ENCODE data around the gene LYPD3. TPM values are rescaled to one million over a fixed set of nuclear protein-coding genes. Genes with fewer than 3 reads are reported as not detected.

LYPD3 gene
- total RNA-seq, 1 experiment from 2014 or later, result 3.1 TPM

DNA sequence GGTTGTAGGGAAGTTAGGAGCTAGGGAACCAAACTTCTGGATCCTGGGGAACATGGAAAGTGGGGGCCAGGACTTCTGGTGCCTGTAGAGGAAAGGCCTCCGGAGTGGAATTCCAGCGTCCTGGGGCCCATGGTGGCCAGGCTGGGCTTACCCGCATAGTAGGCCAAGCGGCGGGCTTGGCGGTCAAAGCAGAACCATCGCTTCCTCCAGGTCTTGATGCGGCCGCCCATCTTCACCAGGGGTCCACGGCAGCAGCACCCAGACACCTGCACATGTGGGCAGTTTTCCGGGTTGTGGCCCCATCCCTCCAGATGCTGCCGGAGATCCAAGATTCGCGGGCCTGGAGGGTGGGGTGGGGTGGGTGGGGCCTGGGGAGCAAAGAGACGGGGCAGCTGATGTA, 13.8 kb upstream of the LYPD3 start:
- Mint-ChIP-seq H3K27me3 (ENCODE audit: insufficient read depth, unreplicated experiment) (no peaks in the 10 kb centered on the region), H3K4me3 (ENCODE audit: unreplicated experiment) (no peak overlapping the region), H3K27ac (ENCODE audit: low read depth, unreplicated experiment) (no peak overlapping the region), H3K4me1 (ENCODE audit: insufficient read depth, unreplicated experiment) (peaks cover 9% of the 10 kb centered on the region), H3K36me3 (ENCODE audit: insufficient read depth, unreplicated experiment) (peaks cover 34% of the 10 kb centered on the region), H3K9me3 (ENCODE audit: unreplicated experiment) (no peaks in the 10 kb centered on the region)
- TF ChIP-seq, protein P1, sequence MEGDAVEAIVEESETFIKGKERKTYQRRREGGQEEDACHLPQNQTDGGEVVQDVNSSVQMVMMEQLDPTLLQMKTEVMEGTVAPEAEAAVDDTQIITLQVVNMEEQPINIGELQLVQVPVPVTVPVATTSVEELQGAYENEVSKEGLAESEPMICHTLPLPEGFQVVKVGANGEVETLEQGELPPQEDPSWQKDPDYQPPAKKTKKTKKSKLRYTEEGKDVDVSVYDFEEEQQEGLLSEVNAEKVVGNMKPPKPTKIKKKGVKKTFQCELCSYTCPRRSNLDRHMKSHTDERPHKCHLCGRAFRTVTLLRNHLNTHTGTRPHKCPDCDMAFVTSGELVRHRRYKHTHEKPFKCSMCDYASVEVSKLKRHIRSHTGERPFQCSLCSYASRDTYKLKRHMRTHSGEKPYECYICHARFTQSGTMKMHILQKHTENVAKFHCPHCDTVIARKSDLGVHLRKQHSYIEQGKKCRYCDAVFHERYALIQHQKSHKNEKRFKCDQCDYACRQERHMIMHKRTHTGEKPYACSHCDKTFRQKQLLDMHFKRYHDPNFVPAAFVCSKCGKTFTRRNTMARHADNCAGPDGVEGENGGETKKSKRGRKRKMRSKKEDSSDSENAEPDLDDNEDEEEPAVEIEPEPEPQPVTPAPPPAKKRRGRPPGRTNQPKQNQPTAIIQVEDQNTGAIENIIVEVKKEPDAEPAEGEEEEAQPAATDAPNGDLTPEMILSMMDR (IDR thresholded peaks at IDR 0.05; ENCODE audit: unreplicated experiment), result no peak
- intact Hi-C loops (cut with micrococcal nuclease), result no loop called here
- BruUV-seq (replicated peaks), result no TSS peak
- POLR2A ChIA-PET, result interaction anchor here (0.9 to 1.2 kb wide), 2 partner anchors 13 to 23 kb away, joined by 3 to 6 read pairs; partner anchors contain the start of gene LYPD3
- CTCF ChIA-PET, result interaction anchor here (0.6 kb wide), 2 partner anchors 16 to 31 kb away, joined by 3 read pairs; no protein-coding TSS in a partner anchor
- no peak for DNase-seq (ENCODE audit: unreplicated experiment)

DNA sequence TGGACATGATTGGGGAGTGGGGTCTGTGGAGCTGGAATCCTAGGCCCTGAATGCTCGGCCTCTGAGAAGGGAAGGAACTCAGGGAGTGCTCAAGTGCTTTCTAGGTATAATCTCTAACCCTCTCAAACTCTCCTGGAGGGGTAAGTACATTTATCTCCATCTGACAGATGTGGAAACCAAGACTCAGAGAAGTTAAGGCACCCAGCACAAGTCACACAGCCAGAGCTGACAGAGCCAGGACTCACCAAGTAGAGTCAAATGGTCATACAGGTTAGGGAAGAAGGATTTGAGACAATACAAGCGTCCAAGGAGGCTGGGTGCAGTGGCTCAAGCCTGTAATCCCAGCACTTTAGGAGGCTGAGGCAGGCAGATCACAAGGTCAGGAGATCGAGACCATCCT, 12.9 kb upstream of the LYPD3 start:
- Mint-ChIP-seq H3K4me3 (ENCODE audit: unreplicated experiment) (no peak overlapping the region), H3K4me1 (ENCODE audit: insufficient read depth, unreplicated experiment) (peaks cover 14% of the 10 kb centered on the region), H3K9me3 (ENCODE audit: unreplicated experiment) (no peaks in the 10 kb centered on the region), H3K27me3 (ENCODE audit: insufficient read depth, unreplicated experiment) (no peaks in the 10 kb centered on the region), H3K27ac (ENCODE audit: low read depth, unreplicated experiment) (peak overlapping the region; percentile 16), H3K36me3 (ENCODE audit: insufficient read depth, unreplicated experiment) (peaks cover 37% of the 10 kb centered on the region)
- intact Hi-C loops (cut with micrococcal nuclease), result no loop called here
- TF ChIP-seq, protein P1 (IDR thresholded peaks at IDR 0.05; ENCODE audit: unreplicated experiment), result no peak
- no peak for DNase-seq (ENCODE audit: unreplicated experiment)
- ChIA-PET POLR2A (interaction anchor here (0.6 to 1.2 kb wide), 2 partner anchors 13 to 35 kb away, joined by 3 read pairs; partner anchors contain the start of gene LYPD3), CTCF (interaction anchor here (0.6 kb wide), 1 partner anchor 46 kb away, joined by 3 read pairs; no protein-coding TSS in a partner anchor)
- BruUV-seq (replicated peaks), result no TSS peak

DNA sequence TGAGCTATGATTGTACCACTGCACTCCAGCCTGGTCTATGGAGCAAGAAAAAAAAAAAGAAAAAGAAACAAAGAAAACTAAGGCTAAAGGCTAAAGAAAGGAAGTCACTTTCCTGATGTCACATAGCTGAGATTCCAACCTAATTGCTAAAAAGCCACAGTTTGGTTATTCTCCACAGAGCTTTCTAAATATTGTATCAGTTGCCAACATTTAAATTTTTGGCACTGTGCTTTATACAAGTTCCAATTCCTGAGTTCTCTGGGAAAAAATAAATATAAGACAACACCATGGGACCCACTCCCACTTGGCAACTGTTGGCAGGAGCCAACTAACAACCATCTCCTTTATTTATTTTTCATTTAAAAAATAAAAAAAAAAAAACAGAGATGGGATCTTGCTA, 11.2 kb upstream of the LYPD3 start:
- peaks cover 37% of the 10 kb centered on the region for H3K36me3 Mint-ChIP-seq (ENCODE audit: insufficient read depth, unreplicated experiment)
- no peaks in the 10 kb centered on the region for H3K27me3 Mint-ChIP-seq (ENCODE audit: insufficient read depth, unreplicated experiment)
- TF ChIP-seq, protein P1 (IDR thresholded peaks at IDR 0.05; ENCODE audit: unreplicated experiment), result no peak
- CTCF ChIA-PET, result no interaction called here
- no peaks in the 10 kb centered on the region for H3K9me3 Mint-ChIP-seq (ENCODE audit: unreplicated experiment)
- intact Hi-C loops (cut with micrococcal nuclease), result no loop called here
- H3K4me3 Mint-ChIP-seq (ENCODE audit: unreplicated experiment), result no peak overlapping the region
- POLR2A ChIA-PET, result interaction anchor here (1.0 to 1.9 kb wide), 2 partner anchors 13 to 27 kb away, joined by 4 read pairs; partner anchors contain the start of gene PHLDB3
- H3K27ac Mint-ChIP-seq (ENCODE audit: low read depth, unreplicated experiment), result peak overlapping the region; percentile 49
- DNase-seq (ENCODE audit: unreplicated experiment), result no peak
- no TSS peak for BruUV-seq (replicated peaks)
- H3K4me1 Mint-ChIP-seq (ENCODE audit: insufficient read depth, unreplicated experiment), result peaks cover 14% of the 10 kb centered on the region

DNA sequence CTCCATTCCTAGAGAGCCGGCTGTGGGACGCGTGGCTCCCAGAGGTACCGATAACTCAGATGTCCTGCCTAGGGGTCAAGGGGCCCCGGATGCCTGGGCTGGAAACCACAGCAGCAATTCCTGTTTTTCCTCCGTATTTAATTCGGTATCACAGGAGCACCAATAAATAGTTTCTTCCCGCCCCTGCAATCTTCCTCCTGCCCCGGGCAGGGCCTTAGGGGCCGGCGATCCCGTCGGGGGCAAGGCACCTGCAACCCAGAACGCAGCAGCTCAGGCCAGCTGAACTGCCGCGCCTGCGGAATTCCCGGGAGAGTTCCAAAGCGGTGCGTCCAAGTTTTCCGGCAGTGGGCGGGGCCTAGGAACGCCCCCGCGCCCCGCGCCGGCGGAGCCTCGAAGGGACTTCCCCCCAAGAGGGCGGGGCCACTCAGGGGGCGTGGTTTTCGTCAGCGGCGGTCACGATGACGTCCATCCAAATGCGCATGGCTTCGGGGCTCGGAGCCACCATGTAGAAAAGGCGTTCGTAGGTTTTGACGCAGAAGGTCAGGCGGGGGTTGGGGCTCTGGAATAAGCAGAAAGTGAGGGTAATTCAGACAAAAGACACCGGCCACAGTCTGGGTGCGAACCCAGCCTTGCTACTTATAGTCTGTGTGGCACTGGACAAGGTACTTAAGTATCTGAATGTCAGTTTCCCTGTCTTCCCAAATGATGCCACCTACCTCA, 9.7 kb upstream of the LYPD3 start:
- H3K27ac Mint-ChIP-seq (ENCODE audit: low read depth, unreplicated experiment), result peak overlapping the region; percentile 94
- H3K4me1 Mint-ChIP-seq (ENCODE audit: insufficient read depth, unreplicated experiment), result peaks cover 14% of the 10 kb centered on the region
- ChIA-PET POLR2A (interaction anchor here (0.6 to 3.5 kb wide), 6 partner anchors 11 to 44 kb away, joined by 3 to 35 read pairs (median 4); partner anchors contain the start of gene LYPD3), CTCF (interaction anchor here (0.9 kb wide), 1 partner anchor 28 kb away, joined by 3 read pairs; no protein-coding TSS in a partner anchor)
- intact Hi-C loops (cut with micrococcal nuclease), result no loop called here
- H3K4me3 Mint-ChIP-seq (ENCODE audit: unreplicated experiment), result peak overlapping the region; percentile 75
- H3K9me3 Mint-ChIP-seq (ENCODE audit: unreplicated experiment), result no peaks in the 10 kb centered on the region
- H3K36me3 Mint-ChIP-seq (ENCODE audit: insufficient read depth, unreplicated experiment), result peaks cover 29% of the 10 kb centered on the region
- peak; percentile 95 for DNase-seq (ENCODE audit: unreplicated experiment)
- H3K27me3 Mint-ChIP-seq (ENCODE audit: insufficient read depth, unreplicated experiment), result no peaks in the 10 kb centered on the region
- TF ChIP-seq, protein P1 (IDR thresholded peaks at IDR 0.05; ENCODE audit: unreplicated experiment), result no peak
- BruUV-seq (replicated peaks), result no TSS peak

Measured in MCF 10A (cell line).